GM19438 (cell line): ENCODE data around the gene ICE2.

Experiments used
- ATAC-seq: cut with Tn5 transposase; IDR thresholded peaks from one replicate; pipeline ENCODE4 v1.9.1; 2021; ENCODE audit warnings: low read depth; ENCODE audit not compliant: unreplicated experiment

The ICE2 gene

DNA sequence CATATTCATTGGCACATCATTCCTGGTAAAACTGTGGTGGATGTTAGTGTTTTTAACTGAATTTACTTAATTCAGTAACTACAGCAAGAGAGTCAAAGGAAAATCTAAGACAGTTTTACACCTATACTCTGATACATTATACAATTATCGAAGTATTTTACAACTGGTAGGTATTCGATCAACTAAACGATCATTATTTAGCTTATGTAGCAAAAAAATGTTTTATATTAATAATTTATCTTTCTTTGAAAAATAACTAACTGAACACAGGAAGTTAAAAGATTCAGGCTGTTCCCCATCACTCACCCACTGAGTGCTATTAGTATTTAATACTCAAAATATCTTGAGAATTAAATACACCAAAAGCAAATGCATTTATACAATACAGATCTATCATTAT, 21.0 kb downstream of the ICE2 start:
- no peak for ATAC-seq

DNA sequence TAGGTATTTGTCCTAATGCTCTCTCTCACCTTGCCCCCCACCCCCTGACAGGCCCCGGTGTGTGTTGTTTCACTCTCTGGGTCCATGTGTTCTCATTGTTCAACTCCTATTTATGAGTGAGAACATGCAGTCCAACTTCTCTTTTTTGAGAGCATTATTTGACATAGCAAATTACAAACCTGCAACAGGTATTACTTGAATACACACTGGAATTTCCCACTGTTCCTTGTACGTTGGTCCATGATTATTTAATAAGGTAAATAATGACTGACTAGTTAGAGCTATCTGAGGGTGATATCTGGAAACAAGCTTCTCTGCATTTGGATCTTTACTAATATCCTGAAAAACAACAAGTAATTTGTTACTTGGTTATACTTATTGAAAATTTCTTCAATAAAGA, 24.1 kb downstream of the ICE2 start:
- ATAC-seq: no peak

DNA sequence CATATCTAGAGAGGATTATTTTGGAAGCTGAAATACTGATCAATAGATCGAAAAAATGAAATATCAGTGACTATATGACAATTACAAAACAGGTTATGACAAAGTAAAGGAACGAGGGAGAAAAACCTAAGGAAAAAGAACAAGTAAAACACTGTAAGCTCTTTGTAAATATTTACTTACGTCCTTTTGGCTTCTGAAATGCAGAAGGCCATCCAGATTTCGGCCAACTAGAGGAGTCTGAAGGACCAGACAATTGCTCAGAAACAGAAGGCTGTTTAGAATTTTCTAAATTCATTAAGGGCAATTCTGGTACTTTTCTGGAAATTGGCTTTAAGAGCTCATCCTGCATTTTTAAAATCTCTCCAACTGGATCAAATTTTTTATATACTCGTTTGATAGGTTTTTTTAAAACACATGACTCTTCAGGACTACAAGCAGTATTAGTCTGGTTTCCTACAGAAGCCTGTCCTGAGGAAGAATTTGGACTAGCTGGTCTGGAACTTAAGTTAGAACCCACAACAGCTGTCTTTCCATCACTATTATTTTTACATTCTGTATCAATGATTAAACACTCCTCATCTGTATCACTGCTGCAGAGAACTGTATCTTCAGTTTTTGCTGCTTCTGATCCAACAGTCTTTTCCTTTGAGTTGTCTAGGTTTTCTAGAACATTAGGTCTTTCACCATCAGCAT, 30.1 kb downstream of the ICE2 start:
- ATAC-seq: no peak

DNA sequence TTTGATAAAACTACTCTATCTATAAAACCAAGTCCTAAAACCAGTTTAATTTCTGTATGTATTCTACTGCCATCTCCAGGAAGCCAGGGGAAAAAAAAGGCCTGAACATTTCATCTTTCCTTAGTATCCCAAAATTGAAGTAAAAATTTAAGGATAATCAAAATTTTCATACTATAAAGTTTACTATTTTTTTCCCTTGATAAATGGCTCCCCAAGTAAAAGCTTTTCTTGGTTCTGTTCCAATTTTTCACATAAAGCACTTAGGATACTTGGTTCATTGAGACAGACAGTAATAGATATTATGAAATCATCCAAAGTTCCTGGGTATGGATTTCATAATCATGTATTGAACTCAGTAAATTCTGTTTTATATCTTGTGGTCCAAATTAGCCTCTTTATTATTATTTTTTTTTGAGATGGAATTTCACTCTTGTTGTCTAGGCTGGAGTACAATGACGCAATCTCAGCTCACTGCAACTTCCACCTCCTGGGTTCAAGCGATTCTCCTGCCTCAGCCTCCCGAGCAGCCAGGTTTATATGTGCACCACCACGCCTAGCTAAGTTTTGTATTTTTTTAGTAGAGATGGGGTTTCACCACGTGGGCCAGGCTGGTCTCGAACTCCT, 34.5 kb downstream of the ICE2 start:
- ATAC-seq: no peak

DNA sequence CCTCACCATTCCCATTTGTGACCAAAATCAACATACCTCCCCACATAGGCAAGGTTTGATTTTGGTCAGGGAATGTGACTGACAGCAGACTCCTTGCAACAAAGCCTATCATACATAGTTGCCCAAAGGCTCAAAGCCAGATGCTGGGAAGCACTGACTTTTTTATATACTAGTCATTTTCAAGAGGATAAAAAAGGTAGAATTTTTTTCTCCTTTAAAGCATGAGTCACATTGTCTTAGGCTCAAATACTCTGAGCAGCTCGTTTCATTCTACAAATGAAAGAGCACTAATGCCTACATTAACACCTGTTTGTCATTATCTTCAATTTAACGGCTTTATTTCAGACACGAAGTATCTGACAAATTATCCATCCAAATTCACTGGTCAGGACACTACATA, 36.2 kb downstream of the ICE2 start:
- ATAC-seq: no peak

DNA sequence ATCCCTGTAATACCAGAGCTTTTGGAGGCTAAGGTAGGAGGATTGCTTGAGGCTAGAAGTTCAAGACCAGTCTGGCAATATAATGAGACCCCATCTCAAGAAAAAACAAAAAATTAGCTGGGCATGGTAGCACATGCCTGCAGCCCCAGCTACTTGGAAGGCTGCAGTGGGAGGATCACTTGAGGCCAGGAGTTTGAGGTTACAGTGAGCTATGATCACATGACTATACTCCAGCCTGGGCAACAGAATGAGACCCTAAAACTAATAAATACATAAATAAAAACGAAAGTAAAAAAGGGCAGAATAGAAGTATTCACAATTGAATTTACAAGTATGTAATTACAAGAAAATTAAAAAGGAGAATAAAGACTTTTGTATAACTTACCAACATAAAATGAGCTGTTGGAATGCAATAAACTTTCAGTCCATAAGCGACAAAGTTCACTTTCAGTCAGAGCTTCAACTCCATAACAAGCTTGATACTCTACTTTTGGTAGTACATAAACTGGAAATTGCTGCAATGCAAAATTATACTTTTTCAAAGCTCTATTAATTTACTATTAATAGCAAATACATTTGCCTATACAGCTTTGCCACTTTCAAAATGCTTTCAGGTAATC, 36.8 kb downstream of the ICE2 start:
- ATAC-seq: no peak

DNA sequence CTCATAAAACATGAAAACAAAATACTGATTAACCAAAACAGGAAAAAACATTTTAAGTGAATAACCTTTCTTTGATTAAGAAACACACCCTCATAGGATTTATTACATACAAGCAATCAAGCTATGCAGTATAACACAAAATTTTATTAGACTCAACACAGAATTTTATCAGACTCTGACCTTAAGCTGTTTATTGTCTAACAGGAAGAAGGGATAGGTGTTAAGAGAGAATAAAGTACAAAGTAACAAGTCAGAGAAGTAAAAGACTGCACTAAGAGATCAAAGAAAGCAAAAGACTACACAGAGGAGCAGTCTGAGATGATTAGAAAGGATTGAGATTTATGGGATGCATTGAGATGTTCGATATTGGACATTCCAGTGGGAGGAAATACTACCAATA, 37.6 kb downstream of the ICE2 start:
- no peak for ATAC-seq

DNA sequence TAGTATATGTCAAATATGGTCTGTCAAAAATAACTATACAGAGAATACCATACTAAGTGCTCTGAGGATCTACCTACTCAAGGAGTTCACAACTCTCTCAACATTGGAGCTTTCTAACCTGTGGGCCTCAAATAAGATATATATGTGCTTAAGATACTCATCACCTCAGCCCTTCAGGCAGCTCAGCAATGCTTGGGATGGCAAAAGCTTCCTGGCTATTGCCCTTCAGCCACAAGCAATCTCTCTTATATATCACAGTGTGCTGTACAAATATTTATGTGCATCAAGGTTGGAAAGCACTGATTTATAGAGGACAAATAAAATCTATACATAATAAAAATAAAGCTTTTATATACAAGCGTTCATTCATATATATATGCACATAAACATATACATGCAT, 40.3 kb downstream of the ICE2 start:
- no peak for ATAC-seq

DNA sequence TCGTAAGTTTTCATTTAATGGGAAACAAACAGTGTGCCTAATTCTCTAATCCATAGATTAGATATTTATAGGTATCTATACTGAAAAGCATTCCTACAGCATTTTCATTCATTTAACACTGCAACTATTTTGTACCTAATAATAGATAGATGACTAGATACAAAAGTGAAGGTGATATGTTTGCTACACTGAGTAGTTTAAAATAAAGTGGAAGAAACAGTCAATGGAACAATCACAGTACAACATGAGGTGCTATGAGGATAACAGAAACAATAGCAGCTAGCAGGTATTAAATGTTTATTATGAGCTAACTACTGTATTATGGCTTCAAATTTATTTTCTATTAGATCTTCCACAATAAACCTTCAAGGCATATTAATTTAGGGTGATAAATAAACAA, 50.0 kb downstream of the ICE2 start:
- no peak for ATAC-seq

DNA sequence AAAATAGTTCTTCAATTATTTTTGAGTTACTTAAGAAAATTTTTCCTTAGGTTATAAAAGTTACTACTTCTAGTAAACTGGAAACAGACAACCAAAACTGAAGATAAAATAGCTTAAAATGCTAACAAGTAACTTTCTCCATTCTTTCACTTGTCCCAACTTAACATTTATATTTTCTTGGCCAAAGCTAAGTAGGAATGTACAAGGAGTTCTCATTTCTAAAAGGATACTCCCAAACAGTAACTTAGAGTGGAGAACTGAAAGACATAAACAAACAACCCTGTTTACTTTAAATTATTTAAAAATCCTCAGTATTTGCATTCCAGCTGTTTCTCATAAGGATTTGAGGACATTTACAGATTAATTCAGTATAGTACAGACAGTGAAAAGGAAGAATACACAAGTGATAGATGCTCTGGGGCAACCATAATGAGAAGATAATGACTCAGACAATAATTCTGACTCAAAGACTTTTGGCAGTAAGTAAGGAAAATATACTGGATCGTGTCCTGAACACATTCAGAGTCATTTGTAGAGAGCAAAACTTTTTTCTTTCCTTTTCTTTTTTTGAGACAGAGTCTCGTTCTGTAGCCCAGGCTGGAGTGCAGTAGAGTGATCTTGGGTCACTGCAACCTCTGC, 52.0 kb downstream of the ICE2 start:
- ATAC-seq: no peak

DNA sequence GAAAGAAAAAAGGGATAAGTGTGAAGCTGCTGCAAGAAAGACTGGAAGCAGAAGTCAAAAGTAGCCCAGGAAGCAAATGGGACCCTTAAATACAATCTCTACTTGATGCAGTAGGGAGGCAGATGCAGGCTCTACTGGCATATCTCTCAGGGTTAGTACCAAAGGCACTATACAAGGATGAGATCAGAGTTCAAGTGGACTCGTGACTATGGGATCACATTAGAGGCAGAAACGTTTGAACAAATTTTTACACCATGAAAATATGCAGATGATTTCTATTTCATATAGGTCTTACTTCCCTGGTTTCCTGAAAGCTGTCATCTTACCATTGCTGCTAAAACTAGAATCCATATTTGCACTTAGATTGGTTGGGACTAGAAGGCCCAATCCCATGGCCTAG, 53.5 kb downstream of the ICE2 start:
- no peak for ATAC-seq

DNA sequence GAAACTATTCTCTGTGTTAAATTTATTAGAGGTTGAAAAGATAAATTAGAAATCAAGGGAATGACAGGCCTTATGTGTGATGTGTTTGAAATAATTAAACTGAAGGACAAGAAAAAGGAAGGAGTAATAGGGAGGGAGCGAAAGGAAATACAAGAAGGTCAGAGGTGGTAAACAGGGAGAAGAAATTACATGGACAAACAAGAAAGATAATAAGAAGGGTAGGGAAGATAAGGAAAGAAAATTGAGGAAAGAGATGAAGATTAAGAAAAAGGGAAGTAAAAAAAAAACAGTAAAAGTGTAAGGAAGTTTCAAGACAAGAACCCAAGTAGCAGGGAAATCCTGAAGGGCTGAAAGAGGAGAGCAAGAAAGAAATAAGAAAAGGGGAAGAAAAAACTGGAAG, 54.9 kb downstream of the ICE2 start:
- no peak for ATAC-seq

DNA sequence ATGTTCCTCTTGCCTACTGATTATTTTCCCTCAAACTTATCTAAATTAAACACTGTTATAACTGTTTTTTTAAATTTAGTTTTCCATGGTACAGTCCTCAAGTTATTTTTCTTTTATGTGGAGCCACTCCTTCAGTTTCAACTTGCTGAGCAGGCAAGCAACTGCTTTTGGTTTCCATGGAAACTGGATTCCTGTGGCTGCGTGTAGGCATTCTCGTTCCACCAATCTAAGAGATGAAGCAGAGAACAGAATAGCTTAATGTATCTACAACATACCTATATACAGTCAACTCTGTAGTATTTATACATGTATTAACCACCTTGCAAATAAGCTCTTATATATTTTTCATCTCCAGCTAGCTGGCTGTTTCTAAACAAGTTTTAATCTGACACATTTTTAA, 55.4 kb downstream of the ICE2 start:
- no peak for ATAC-seq

DNA sequence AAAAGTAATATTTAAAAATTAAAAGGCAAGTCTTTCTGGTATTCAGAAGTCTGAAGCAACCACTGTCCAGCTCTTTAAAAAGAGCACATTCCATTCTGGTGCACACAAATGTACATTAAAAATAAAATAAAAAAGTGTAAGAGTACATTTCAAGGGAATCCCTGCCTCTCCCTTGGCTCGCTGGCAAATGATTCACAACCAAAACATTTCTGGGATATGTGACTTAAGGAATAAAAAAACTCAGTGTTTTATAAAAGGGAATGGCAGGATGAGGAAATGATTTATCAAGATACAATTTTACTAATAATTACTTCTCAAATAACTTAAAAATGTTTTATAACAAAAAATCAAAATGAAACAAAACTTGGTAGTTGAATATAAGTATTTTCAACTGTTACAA, 57.4 kb downstream of the ICE2 start:
- ATAC-seq: no peak

DNA sequence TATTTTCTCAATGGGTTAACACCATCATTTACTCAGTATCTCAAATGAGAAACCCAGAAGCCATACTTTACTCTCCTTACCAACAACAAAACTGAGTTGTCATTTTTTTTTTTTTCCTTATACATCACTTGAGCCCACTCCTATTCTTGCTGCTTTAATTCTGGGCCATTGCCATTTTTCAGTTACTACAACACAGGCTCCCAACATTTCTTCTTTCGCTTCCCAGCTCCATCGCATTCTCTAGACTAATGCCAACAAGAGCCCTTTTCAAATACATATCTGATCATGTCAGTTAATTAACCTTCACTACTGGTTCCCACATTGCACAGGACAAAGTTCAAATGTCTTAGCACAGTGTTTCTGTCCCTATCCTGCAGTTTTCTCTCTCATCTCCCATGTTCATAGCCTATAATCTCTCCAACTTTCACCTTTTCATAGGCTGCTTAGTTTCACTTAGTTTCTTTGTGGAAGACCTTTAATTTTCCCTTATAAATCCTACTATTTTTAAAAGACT, 58.7 kb downstream of the ICE2 start:
- no peak for ATAC-seq

DNA sequence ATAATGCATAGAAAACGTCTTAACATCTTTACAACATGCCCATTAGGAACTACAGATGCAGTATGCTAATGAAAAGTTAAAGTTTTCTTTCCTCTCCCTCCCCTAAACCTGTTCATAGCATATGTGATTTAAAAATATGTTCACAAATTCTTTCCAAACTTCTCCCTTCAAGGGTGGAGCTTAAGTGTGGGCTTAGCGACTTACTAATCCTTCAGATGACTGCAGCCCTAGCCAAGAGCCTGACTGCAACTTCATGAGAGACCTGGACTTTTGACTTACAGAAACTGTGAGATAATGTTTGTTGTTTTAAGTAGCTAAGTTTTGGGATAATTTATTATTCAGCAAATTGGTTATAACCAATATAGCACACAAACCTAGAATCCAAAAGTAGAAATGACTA, 59.2 kb downstream of the ICE2 start:
- ATAC-seq: no peak

DNA sequence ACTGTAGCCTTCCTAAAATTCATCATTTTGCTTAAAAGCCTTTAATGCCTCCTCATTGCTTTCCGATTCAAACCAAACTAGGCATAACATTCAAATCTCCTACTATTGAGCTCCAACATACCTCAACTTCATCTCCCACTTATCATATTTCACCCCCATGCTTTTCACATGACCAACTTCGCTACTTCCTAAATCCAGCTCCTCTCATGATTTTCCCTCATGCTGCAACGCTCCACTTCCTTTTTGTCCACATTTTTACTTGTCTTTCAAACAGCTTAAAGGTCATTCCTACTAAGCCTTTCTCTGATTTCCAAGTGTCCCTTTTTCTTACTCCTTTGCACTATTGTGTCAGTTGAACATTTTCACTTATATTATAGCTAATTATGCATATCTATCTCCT, 60.8 kb downstream of the ICE2 start:
- ATAC-seq: no peak

DNA sequence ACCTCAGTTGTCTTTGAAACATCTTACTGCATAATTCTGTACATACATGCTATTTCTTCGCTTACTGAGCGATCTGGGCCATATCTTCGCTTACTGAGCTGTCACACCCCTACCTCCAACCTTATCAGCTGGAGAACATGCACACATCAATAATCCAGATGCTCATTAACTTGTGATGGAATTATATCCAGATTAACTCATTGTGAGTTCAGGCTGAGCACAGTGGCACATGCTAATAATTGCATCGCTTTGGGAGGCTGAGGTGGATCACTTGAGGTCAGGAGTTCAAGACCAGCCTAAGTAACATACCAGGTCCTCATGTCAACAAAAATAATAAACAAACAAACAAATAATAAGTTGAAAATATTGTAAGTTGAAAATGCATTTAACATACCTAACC, 61.8 kb downstream of the ICE2 start:
- no peak for ATAC-seq

DNA sequence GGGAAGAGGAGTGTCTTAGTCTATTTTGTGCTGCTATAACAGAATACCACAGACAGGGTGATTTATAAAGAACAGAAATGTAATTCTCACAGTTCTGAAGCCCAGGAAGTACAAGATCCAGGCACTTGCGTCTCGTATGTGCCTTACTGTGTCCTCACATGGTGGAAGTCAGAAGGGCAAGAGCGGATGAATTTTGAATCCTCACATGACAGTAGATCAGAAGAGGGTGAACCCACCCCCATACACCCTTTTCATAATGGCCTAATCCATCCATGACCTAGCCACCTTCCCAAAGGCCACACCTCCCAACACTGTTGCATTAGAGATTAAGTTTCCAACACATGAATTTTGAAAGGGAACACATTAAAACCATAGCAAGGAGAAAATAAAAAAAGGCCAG, 62.5 kb downstream of the ICE2 start:
- ATAC-seq: no peak

DNA sequence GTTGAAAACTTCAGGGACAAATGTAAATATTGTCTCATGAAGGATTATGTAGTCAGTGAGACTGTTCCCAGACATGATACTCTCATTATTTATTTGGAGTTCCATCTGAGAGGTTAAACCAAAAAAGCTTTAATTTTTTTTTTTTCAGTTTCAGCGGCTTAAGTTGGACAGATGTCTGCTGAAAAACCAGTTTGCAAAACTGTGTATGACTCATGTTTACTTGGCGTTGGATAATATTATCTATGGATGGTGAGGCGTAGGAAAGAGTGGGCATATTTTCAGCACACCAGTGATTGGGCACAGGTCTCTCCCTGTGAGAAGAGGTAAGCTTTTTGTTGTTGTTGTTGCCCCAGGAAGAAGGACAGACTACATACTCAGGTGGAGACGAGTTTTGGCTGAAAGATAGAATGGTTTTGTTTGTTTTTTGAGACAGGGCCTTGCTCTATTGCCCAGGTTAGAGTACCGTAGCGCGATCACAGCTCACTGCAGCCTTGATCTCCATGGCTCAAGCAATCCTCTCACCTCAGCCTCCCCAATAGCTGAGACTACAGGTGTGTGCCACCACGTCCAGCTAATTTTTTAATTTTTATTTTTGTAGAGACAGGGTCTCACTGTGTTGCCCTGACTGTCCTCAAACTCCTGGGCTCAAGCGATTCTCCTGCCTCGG, 64.8 kb downstream of the ICE2 start:
- ATAC-seq: no peak

DNA sequence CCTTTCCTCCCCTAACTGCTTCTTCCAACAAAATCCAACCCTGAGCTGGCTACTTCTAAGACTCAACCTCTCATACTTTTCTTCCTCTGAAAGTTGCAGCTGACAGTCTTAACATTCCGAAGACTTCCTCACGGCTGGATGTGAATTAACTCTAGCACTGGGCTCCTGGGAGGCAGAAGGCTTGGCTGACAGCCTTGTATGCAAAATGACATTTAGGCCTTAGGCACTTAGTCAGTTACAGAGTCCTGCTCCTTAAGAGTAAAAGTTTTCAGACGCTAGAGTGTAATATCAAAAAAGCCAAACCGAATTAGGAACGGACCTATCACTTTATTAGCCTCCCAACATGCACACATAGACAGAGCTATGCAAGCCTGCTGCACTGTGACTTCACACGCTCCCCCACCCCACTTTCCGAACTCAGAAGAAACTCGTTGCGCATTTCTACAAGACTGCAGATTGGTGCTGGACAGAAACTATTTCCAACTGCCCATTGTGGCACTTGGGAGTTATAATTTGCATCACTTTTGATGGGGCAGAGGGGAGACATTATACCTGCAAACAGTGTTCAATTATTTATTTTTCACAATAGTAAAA, 65.6 kb downstream of the ICE2 start:
- no peak for ATAC-seq
